Fibroblast of skin of left quadriceps (primary cell): Measurements from ENCODE around the gene IGFBP7.

Experiments
- DNase-seq, 2 experiments: peaks; one replicate each; pipeline ENCODE4 v3.0.0-alpha.2; 2013; ENCODE audit warnings: low read depth in 2 of 2

Gene IGFBP7

GRCh38 chr4:57095245-57095644, 14.9 kb downstream of the IGFBP7 start:
- no peak for DNase-seq

GRCh38 chr4:57094832-57095223, 15.4 kb downstream of the IGFBP7 start:
- no peak for DNase-seq

- DNase-seq = no peak
Observed at GRCh38 chr4:57093845-57094831, 16.0 kb downstream of the IGFBP7 start.

DNA sequence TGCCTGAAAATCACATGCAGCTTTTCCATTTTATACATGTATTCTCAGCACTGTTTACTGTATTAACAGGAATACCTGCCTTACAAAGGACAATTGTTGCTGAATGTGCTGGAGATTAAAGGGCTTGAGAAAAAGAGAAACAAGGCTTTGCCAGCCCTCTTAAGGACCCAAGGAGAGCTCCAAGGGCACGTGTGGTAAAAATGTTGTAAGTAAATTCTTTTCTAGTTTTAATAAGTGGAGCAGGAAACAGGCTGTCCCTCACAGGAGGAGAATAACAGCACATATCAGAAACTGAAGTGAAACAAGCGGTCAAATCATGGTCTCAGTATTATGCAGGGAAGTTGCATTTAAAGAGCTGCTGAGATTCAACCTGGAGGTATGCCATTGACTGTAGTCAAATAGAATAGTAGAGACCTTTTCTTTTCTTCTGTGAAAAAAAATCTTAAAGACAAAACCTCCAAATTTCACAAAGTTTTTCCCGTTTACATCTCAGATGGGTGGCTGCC, 18.5 kb downstream of the IGFBP7 start:
- no peak for DNase-seq

DNA sequence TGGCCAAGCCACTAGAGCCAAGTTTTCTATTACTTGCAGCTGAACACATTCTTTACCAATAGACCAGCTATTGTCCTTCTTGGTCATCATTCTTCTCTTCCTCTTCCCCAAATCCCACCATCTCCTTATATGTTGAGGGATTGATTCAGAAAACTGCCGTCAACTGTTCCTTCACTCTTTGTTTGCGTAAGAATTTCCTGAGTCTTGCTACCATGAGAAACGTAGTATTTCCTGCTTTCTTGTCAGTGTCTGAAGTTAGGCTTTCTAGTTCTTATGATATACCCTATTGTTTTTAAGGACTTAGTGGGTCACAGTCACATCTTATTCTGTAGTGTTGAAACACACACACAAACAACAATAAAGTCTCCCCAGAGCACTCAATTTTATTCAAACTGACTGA, 20.1 kb downstream of the IGFBP7 start:
- no peak for DNase-seq

GRCh38 chr4:57089549-57089948, 20.6 kb downstream of the IGFBP7 start:
- no peak for DNase-seq

DNA sequence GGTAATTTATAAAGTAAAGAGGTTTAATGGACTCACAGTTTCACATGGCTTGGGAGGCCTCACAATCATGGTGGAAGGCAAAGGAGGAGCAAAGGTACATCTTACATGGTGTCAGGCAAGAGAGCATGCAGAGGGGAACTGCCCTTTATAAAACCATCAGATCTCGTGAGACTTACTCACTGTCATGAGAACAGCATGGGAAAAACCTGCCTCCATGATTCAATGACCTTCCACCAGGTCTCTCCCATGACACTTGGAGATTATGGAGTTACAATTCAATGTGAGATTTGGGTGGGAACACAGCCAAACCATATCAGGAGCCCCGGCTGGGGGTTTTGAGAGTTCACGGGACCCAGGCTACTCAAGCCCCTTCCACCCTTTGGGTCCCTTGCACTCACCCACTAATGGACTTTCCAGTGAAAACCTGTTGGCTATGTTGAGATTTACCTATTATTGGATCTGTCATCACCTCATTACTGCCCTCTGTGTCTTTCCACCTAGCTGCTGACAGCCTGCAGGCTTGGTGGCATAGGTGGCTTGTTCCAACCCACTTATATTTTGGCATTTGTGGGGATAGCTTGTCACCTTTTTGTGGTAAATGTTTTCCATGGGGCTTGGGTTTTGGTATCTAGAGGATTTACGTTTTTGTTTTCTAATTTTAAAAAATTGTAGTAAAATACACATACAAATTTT, 24.0 kb downstream of the IGFBP7 start:
- DNase-seq = no peak

GRCh38 chr4:57085278-57085677, 24.9 kb downstream of the IGFBP7 start:
- DNase-seq = no peak

- no peak for DNase-seq
Observed at GRCh38 chr4:57084360-57084759, 25.8 kb downstream of the IGFBP7 start.

- no peak for DNase-seq
Observed at GRCh38 chr4:57083090-57083489, 27.1 kb downstream of the IGFBP7 start.

DNA sequence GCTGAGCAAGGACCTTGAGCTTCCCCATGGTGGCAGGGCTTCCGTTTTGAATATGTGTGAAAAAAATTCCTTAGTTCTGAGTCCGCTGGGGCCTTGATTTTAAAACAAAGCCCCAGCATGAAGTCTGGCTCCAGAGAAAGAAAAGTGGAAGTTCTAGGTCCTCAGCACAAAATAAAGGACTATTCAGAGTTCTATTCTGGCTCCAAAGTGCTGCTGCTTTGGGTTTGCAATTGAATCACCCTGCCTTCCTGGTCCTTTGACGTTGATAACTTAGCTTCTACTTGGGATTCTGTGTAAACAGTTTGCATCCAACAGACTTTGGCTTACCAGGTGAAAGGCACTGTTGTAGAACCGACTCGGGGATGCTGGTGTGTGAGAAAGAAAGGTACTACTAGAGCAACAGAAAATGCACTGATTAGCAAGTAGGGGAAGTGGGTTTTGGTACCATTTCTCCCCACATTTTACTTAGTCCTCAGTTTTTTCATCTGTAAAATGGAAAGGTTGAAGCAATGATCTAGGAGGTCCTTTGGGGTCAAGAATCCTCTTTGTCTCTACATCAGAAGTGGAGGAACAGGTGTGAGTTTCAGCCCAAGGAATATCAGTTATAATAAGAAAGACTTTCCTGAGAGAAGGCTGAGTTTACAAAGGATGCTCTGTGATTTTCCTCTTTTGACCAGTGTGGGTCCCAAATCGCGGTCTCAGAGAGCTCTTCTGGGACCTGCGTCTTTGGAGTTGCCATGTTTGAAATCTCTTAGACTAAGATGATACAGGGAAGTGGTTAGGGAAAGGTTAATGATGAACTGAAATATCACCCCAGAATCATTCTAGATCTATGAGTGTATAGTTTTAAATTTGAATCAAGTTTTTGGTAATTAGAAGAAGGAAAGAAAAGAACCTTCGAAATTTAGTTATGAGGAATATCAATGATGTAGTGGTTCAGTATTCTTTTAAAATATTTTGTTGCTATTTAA, 28.2 kb downstream of the IGFBP7 start:
- DNase-seq = no peak

DNA sequence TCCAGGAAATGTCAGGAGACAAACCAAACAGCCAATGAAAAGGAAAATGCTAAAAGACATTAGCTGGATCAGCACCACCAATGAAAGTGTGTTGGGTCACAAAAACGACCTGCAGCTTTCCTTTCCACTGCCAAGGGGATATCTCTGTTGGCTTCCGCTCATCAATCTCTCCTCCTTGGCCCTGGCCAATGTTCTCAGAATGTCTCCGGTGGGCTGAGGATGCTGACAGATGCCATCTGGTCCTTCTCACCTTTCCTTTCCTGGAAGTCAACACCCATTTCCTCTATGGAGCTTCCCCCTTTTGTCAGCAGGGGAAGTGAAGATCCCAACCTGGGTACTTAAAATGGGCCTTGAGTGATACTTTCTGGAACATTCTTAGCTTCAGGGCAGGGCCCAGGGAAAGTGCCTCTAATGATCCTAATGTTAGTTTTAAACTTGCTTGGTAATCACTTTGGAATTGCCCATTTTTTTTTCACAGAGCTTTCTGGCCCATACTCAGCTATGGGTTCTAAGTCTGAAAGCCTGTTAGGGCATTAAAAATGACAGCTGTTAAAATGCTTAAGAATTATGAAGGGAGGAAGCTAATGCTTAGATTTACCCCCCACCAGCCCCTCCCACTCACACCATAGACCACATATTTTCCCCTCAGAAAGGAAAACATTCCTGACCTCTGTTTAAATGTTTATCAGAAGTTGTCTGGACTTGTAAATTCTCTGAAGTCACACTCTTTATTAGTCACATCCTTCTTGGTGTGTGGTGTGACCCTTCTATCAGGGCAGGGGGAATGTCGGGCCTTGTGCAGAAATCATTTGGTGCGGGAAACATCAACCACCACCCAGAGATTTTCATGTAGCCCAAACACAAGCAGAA, 29.2 kb downstream of the IGFBP7 start:
- DNase-seq = peak; percentile 90 to 91

GRCh38 chr4:57078685-57079521, 31.3 kb downstream of the IGFBP7 start:
- no peak for DNase-seq

DNA sequence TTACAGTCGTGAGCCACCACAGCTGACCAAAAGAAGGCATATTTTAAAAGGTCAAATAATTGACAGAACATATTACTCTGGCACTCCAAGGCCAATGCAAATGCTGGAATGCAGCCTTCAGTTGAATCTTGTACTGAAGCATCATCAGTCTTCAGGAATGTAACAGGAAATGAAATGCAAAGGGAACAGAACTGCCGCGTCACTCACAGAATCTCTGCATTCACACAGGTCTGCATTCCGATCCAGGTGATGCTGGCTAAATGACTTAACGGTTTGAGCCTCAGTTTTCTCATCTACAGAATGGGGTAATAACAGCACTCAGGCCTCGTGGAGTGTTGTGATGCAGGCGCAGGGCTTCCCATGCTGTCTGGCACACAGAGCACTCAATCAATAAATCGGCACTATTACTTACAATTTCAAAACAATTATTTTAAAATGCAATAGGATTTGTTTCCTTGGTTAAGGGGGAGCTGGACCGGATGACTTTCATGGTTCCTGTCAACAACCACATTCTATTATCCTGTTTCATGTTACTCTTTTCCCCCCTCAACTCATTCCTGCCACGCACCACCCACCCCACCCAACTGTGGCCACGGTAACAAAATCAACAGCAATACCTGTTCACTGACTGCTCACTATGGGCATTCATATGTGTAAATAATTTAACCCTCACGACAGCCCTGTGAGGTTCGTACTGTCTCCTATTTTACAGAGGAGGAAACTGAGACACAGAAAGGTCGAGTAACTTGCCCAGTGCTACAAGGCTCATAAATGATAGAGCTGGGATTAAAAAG, 32.4 kb downstream of the IGFBP7 start:
- peak in 1 of 2 experiments; percentile 50 for DNase-seq

- no peak for DNase-seq
Observed at GRCh38 chr4:57076646-57077045, 33.5 kb downstream of the IGFBP7 start.

DNA sequence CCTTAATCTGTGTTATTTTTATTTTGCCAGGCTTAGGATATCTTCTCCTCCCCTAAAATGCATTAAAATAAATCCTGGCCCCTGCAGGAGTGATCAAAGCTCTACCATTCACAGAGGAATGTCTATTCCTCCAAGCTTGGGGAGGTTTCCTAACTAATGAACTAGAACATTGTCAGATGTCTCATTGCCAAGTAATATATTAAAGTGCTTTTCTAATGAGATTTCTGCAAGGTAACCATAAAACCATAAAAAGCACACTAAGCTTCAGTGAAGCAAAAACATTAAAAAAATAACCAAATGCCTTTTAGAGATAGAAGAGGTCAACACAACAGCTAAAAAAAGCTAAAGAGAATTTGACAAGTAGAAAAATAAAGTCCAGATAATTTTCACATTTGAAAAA, 34.8 kb downstream of the IGFBP7 start:
- no peak for DNase-seq

GRCh38 chr4:57074744-57075143, 35.4 kb downstream of the IGFBP7 start:
- DNase-seq = no peak

DNA sequence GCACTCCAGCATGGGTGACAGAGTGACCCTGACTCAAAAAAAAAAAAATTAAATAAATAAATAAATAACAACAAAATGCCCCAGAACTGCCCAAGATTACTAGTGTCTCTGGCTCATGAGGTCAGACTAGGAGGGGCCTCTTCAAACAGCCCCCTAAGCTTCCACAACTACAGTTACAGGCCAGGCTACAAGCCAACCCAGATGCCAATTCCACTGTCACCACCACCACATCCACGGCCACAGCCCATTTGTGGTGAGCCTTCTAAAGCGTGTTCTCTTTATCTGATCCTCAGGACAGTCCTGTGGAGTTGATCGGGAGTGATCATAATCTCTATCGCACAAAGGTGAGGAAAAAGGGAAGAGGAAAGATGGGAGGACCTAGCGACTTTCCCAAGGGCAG, 36.6 kb downstream of the IGFBP7 start:
- no peak for DNase-seq

DNA sequence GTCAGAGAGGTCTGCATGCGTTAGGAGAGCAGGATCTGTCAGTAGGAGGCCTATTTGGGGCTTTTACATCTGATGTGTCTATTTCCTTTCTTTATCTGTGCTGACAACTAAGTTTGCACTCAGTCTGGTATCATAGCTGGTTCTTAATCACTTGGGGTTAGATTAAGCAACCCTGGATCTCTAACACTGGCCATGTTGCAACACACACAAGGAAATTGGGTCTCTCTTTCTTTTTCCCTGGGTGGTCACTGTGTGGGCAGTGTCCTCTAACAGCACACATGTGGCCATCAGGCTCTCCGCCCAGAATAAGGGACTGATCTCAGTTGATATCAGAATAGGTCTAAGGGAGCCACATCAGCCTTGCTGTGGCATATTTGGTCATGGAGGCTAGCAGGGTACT, 38.9 kb downstream of the IGFBP7 start:
- DNase-seq = no peak
